ENCODE results near the gene ARID2. TPM values are rescaled to one million over a fixed set of nuclear protein-coding genes. Genes with fewer than 3 reads are reported as not detected.

Gene ARID2
- total and polyA plus RNA-seq, 2 of the 13 experiments (the other 11 are each of a cell fraction or from before 2014, with no cell fraction given), result 15.9 to 22.2 TPM

DNA sequence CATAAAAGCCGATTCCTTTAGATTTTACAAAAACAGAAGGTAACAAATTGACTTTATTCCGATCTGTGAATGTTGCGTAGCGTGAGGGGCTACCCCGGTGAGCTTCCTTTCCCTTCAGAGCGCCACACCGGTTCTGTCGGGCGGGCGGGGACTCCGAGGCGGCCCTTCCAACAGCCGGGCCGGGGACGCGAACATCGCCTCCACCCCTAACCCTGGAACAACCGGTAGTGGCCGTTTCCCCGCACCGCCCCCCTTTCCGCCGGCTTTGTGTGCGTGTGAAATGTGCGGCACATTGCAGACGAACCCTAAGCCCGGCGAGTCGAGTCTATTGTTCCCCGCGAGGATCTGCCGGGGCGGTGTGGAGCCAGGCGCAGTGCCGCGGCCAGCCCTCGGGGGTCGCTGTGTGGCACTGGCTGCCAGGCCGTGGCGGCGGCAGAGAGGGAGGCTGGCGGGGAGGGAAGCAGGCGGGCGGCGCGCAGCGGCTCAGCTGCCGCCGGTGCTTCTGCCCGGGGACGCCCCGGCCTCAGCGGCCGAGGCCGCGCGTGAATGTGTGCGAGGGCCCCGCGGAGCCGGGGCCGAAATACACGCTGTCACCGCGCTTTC lies 775 bp upstream of the ARID2 start (continued):
- TF ChIP-seq, protein P1, sequence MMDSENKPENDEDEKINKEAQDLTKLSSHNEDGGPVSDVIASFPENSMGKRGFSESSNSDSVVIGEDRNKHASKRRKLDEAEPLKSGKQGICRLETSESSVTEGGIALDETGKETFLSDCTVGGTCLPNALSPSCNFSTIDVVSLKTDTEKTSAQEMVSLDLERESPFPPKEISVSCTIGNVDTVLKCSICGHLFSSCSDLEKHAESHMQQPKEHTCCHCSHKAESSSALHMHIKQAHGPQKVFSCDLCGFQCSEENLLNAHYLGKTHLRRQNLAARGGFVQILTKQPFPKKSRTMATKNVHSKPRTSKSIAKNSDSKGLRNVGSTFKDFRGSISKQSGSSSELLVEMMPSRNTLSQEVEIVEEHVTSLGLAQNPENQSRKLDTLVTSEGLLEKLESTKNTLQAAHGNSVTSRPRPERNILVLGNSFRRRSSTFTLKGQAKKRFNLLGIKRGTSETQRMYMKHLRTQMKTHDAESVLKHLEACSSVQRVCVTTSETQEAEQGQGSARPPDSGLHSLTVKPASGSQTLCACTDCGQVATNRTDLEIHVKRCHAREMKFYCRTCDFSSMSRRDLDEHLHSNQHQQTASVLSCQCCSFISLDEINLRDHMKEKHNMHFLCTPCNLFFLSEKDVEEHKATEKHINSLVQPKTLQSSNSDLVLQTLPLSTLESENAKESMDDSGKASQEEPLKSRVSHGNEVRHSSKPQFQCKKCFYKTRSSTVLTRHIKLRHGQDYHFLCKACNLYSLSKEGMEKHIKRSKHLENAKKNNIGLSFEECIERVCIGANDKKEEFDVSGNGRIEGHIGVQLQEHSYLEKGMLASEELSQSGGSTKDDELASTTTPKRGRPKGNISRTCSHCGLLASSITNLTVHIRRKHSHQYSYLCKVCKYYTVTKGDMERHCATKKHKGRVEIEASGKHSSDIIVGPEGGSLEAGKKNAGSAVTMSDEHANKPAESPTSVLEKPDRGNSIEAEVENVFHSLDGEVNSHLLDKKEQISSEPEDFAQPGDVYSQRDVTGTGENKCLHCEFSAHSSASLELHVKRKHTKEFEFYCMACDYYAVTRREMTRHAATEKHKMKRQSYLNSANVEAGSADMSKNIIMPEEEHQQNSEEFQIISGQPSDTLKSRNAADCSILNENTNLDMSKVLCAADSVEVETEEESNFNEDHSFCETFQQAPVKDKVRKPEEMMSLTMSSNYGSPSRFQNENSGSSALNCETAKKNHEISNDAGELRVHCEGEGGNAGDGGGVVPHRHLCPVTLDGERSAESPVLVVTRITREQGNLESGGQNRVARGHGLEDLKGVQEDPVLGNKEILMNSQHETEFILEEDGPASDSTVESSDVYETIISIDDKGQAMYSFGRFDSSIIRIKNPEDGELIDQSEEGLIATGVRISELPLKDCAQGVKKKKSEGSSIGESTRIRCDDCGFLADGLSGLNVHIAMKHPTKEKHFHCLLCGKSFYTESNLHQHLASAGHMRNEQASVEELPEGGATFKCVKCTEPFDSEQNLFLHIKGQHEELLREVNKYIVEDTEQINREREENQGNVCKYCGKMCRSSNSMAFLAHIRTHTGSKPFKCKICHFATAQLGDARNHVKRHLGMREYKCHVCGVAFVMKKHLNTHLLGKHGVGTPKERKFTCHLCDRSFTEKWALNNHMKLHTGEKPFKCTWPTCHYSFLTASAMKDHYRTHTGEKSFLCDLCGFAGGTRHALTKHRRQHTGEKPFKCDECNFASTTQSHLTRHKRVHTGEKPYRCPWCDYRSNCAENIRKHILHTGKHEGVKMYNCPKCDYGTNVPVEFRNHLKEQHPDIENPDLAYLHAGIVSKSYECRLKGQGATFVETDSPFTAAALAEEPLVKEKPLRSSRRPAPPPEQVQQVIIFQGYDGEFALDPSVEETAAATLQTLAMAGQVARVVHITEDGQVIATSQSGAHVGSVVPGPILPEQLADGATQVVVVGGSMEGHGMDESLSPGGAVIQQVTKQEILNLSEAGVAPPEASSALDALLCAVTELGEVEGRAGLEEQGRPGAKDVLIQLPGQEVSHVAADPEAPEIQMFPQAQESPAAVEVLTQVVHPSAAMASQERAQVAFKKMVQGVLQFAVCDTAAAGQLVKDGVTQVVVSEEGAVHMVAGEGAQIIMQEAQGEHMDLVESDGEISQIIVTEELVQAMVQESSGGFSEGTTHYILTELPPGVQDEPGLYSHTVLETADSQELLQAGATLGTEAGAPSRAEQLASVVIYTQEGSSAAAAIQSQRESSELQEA (CRISPR knock-in tag; IDR thresholded peaks at IDR 0.05; ENCODE audit: not compliant biosample characterization), result no peak
- no peak; the same call in 1 of the 2 replicates for TF ChIP-seq ZNF230 (CRISPR knock-in tag; IDR thresholded peaks at IDR 0.05)
- TF ChIP-seq ZSCAN29 (CRISPR knock-in tag; conservative IDR thresholded peaks at IDR 0.05), result peak; percentile 68
- peak; percentile 83 to 87 for TF ChIP-seq POLR2A (IDR thresholded peaks at IDR 0.05; ENCODE audit: insufficient read depth in 1 of 2, low read depth in 2 of 2, low read length in 2 of 2)
- TF ChIP-seq ZC3H13 (CRISPR knock-in tag; IDR thresholded peaks at IDR 0.05), result no peak
- TF ChIP-seq, protein P2, sequence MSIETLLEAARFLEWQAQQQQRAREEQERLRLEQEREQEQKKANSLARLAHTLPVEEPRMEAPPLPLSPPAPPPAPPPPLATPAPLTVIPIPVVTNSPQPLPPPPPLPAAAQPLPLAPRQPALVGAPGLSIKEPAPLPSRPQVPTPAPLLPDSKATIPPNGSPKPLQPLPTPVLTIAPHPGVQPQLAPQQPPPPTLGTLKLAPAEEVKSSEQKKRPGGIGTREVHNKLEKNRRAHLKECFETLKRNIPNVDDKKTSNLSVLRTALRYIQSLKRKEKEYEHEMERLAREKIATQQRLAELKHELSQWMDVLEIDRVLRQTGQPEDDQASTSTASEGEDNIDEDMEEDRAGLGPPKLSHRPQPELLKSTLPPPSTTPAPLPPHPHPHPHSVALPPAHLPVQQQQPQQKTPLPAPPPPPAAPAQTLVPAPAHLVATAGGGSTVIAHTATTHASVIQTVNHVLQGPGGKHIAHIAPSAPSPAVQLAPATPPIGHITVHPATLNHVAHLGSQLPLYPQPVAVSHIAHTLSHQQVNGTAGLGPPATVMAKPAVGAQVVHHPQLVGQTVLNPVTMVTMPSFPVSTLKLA (IDR thresholded peaks at IDR 0.05), result no peak; the same call in 1 of the 2 replicates
- TF ChIP-seq MEF2D (CRISPR knock-in tag; IDR thresholded peaks at IDR 0.05), result peak; percentile 75
- no peak for TF ChIP-seq SNAI1 (CRISPR knock-in tag; IDR thresholded peaks at IDR 0.05; ENCODE audit: borderline replicate concordance)
- TF ChIP-seq ZNF589 (CRISPR knock-in tag; conservative IDR thresholded peaks at IDR 0.05), result no peak
- TF ChIP-seq KLF12 (CRISPR knock-in tag; IDR thresholded peaks at IDR 0.05; ENCODE audit: borderline replicate concordance), result no peak
- TF ChIP-seq, protein P3, sequence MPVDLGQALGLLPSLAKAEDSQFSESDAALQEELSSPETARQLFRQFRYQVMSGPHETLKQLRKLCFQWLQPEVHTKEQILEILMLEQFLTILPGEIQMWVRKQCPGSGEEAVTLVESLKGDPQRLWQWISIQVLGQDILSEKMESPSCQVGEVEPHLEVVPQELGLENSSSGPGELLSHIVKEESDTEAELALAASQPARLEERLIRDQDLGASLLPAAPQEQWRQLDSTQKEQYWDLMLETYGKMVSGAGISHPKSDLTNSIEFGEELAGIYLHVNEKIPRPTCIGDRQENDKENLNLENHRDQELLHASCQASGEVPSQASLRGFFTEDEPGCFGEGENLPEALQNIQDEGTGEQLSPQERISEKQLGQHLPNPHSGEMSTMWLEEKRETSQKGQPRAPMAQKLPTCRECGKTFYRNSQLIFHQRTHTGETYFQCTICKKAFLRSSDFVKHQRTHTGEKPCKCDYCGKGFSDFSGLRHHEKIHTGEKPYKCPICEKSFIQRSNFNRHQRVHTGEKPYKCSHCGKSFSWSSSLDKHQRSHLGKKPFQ (CRISPR knock-in tag; IDR thresholded peaks at IDR 0.05; ENCODE audit: insufficient replicate concordance), result peak; percentile 79
- TF ChIP-seq, protein P4, sequence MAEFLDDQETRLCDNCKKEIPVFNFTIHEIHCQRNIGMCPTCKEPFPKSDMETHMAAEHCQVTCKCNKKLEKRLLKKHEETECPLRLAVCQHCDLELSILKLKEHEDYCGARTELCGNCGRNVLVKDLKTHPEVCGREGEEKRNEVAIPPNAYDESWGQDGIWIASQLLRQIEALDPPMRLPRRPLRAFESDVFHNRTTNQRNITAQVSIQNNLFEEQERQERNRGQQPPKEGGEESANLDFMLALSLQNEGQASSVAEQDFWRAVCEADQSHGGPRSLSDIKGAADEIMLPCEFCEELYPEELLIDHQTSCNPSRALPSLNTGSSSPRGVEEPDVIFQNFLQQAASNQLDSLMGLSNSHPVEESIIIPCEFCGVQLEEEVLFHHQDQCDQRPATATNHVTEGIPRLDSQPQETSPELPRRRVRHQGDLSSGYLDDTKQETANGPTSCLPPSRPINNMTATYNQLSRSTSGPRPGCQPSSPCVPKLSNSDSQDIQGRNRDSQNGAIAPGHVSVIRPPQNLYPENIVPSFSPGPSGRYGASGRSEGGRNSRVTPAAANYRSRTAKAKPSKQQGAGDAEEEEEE (CRISPR knock-in tag; IDR thresholded peaks at IDR 0.05; ENCODE audit: borderline replicate concordance), result peak; percentile 75; the same call in 1 of the 2 replicates

Data from HepG2 (cell line).